KMS-11 (cell line): Measurements from ENCODE around the gene DOK3.

Experiments used
- H2AFZ ChIP-seq: fragments of 200-600 bp; sonication (generic); 2 replicates; pipeline ENCODE4 v1.6.1; 2016; ENCODE audit warnings: antibody characterized with exemption, mixed run types, low read depth
- H3K27ac ChIP-seq: fragments of 200-600 bp; sonication (generic); 2 replicates; pipeline ENCODE4 v1.6.1; 2016; ENCODE audit warnings: mild to moderate bottlenecking, mixed run types
- H3K27me3 ChIP-seq: fragments of 200-600 bp; sonication (generic); 2 replicates; pipeline ENCODE4 v1.6.1; 2017; ENCODE audit warnings: mild to moderate bottlenecking, low read depth, mixed run types, moderate library complexity; ENCODE audit not compliant: insufficient read depth
- H3K36me3 ChIP-seq: fragments of 200-600 bp; sonication (generic); 2 replicates; pipeline ENCODE4 v1.6.1; 2017; ENCODE audit warnings: mild to moderate bottlenecking, mixed run types; ENCODE audit not compliant: insufficient read depth
- H3K4me1 ChIP-seq: fragments of 200-600 bp; sonication (generic); 2 replicates; pipeline ENCODE4 v1.6.1; 2016; ENCODE audit warnings: mild to moderate bottlenecking, low read depth, mixed run types; ENCODE audit not compliant: poor library complexity, severe bottlenecking
- H3K4me2 ChIP-seq: fragments of 200-600 bp; sonication (generic); 2 replicates; pipeline ENCODE4 v1.7.0; 2016; ENCODE audit warnings: mild to moderate bottlenecking, mixed run types
- H3K4me3 ChIP-seq: fragments of 200-600 bp; sonication (generic); IDR thresholded peaks from 2 replicates; pipeline ENCODE4 v1.6.1; 2017; ENCODE audit warnings: low read depth, low read length, mixed read lengths; ENCODE audit not compliant: insufficient read depth
- H3K79me2 ChIP-seq: fragments of 200-600 bp; sonication (generic); 2 replicates; pipeline ENCODE4 v1.6.1; 2016; ENCODE audit warnings: low read depth, mixed run types; ENCODE audit not compliant: insufficient read depth
- H3K9ac ChIP-seq: fragments of 200-600 bp; sonication (generic); 2 replicates; pipeline ENCODE4 v1.6.1; 2016; ENCODE audit warnings: mild to moderate bottlenecking, mixed run types
- H4K20me1 ChIP-seq: fragments of 200-600 bp; sonication (generic); 2 replicates; pipeline ENCODE4 v1.6.1; 2016; ENCODE audit warnings: mild to moderate bottlenecking, mixed run types; ENCODE audit not compliant: insufficient read depth
- CTCF ChIP-seq: fragments of 200-600 bp; sonication (generic); conservative IDR thresholded peaks from 2 replicates; pipeline ENCODE4 v1.6.1; 2017; ENCODE audit warnings: low read depth, mild to moderate bottlenecking, antibody characterized with exemption, low read length, moderate library complexity, mixed read lengths

The DOK3 gene

GRCh38 chr5:177527595-177527994, 18.0 kb upstream of the DOK3 start:
- H3K36me3 ChIP-seq, result no peaks in the 10 kb centered on the region
- no peaks in the 10 kb centered on the region for H3K27me3 ChIP-seq
- H4K20me1 ChIP-seq, result no peaks in the 10 kb centered on the region
- no peak overlapping the region for H3K4me2 ChIP-seq
- H3K4me3 ChIP-seq, result no peak overlapping the region
- no peak for TF ChIP-seq CTCF
- H3K9ac ChIP-seq, result no peak overlapping the region
- H2AFZ ChIP-seq, result no peak overlapping the region
- H3K79me2 ChIP-seq, result no peaks in the 10 kb centered on the region
- no peak overlapping the region for H3K27ac ChIP-seq
- H3K4me1 ChIP-seq, result no peaks in the 10 kb centered on the region

- H3K4me3 ChIP-seq, result no peak overlapping the region
- H3K4me1 ChIP-seq, result no peaks in the 10 kb centered on the region
- no peak overlapping the region for H2AFZ ChIP-seq
- no peaks in the 10 kb centered on the region for H4K20me1 ChIP-seq
- H3K36me3 ChIP-seq, result no peaks in the 10 kb centered on the region
- H3K4me2 ChIP-seq, result no peak overlapping the region
- H3K79me2 ChIP-seq, result no peaks in the 10 kb centered on the region
- H3K27ac ChIP-seq, result no peak overlapping the region
- no peak for TF ChIP-seq CTCF
- no peak overlapping the region for H3K9ac ChIP-seq
- H3K27me3 ChIP-seq, result no peaks in the 10 kb centered on the region
Observed at GRCh38 chr5:177526791-177527190, 17.2 kb upstream of the DOK3 start.

GRCh38 chr5:177526191-177526590, 16.6 kb upstream of the DOK3 start:
- no peaks in the 10 kb centered on the region for H3K79me2 ChIP-seq
- H4K20me1 ChIP-seq, result no peaks in the 10 kb centered on the region
- no peaks in the 10 kb centered on the region for H3K4me1 ChIP-seq
- H3K27ac ChIP-seq, result no peak overlapping the region
- H3K4me3 ChIP-seq, result no peak overlapping the region
- no peaks in the 10 kb centered on the region for H3K36me3 ChIP-seq
- TF ChIP-seq CTCF, result no peak
- H3K9ac ChIP-seq, result no peak overlapping the region
- H3K4me2 ChIP-seq, result no peak overlapping the region
- H2AFZ ChIP-seq, result no peak overlapping the region
- H3K27me3 ChIP-seq, result no peaks in the 10 kb centered on the region

GRCh38 chr5:177524941-177525655, 15.5 kb upstream of the DOK3 start:
- Histone ChIP-seq H4K20me1 (no peaks in the 10 kb centered on the region), H3K4me2 (no peak overlapping the region), H3K27ac (no peak overlapping the region)

More at GRCh38 chr5:177524941-177525655, 15.5 kb upstream of the DOK3 start:
- TF ChIP-seq CTCF, result no peak
- no peak overlapping the region for H3K9ac ChIP-seq
- H3K27me3 ChIP-seq, result no peaks in the 10 kb centered on the region
- H3K4me1 ChIP-seq, result no peaks in the 10 kb centered on the region
- no peak overlapping the region for H3K4me3 ChIP-seq
- H3K36me3 ChIP-seq, result no peaks in the 10 kb centered on the region
- H2AFZ ChIP-seq, result no peak overlapping the region
- no peaks in the 10 kb centered on the region for H3K79me2 ChIP-seq
